Measurements from ENCODE around the gene QSOX2. TPM values are rescaled to one million over a fixed set of nuclear protein-coding genes. Genes with fewer than 3 reads are reported as not detected.

Gene QSOX2
- polyA plus RNA-seq, 2 of the 4 experiments (the other 2 are of a cell fraction) = 22.3 to 30.2 TPM

- Histone ChIP-seq H3K4me2 (no peak overlapping the region), H3K27ac (no peak overlapping the region), H3K4me1 (peaks cover under 1% of the 10 kb centered on the region; the same call in 1 of the 3 replicates), H3K4me3 (no peak overlapping the region), H3K9me3 (no peaks in the 10 kb centered on the region)
- no peak for DNase-seq (ENCODE audit: low read depth in 1 of 2, low spot score in 1 of 2)
- ChIA-PET CTCF (interaction anchor here (0.9 to 1.9 kb wide), 4 partner anchors 9 to 109 kb away, joined by 3 to 7 read pairs (median 4); no protein-coding TSS in a partner anchor), POLR2A (no interaction called here)
- no peak for FAIRE-seq
- 63% methylated on average over 6 of the region's 8 CpGs for WGBS (ENCODE audit: missing lambda C conversion rate)
- TF ChIP-seq NR3C1 (IDR thresholded peaks at IDR 0.05) (no peak), ATOH8 (CRISPR knock-in tag; IDR thresholded peaks at IDR 0.05; ENCODE audit: low read depth) (no peak), MAFK (IDR thresholded peaks at IDR 0.05; ENCODE audit: partially characterized antibody) (no peak), RAD21 (conservative IDR thresholded peaks at IDR 0.05 in 1 of 2, IDR thresholded peaks at IDR 0.05 in 1 of 2) (0 out of 5 replicates have a peak, but pooled peaks of 1 of the 2 experiments have one; percentile 1), BHLHE40 (IDR thresholded peaks at IDR 0.05; ENCODE audit: low read depth, low read length) (no peak), NPAS2 (CRISPR knock-in tag; IDR thresholded peaks at IDR 0.05; ENCODE audit: borderline replicate concordance) (no peak), MAZ (IDR thresholded peaks at IDR 0.05; ENCODE audit: borderline replicate concordance, low read depth, low read length) (no peak)
- ATAC-seq = peak; percentile 28 to 35; a peak in 2 of 6 replicates
Measured at GRCh38 chr9:136174779-136175615, 70.6 kb downstream of the QSOX2 start.

GRCh38 chr9:136173648-136174290 lies 71.8 kb downstream of the QSOX2 start:
- 84% methylated on average over 7 of the region's 14 CpGs for WGBS (ENCODE audit: missing lambda C conversion rate)
- DNase-seq (ENCODE audit: low read depth in 1 of 2, low spot score in 1 of 2) (no peak), FAIRE-seq (no peak), ATAC-seq (no peak)
- CTCF ChIA-PET = interaction anchor here (1.1 kb wide), 1 partner anchor 109 kb away, joined by 3 read pairs; no protein-coding TSS in a partner anchor
- Histone ChIP-seq H3K4me3 (no peak overlapping the region), H3K27ac (no peak overlapping the region), H3K9me3 (no peaks in the 10 kb centered on the region), H3K4me2 (no peak overlapping the region), H3K4me1 (peaks cover 7% of the 10 kb centered on the region; the same call in 1 of the 3 replicates)
- TF ChIP-seq RAD21 (conservative IDR thresholded peaks at IDR 0.05 in 1 of 2, IDR thresholded peaks at IDR 0.05 in 1 of 2) (no peak), HDAC2 (IDR thresholded peaks at IDR 0.05) (no peak), ZNF302 (CRISPR knock-in tag; IDR thresholded peaks at IDR 0.05) (no peak), RFX5 (IDR thresholded peaks at IDR 0.05) (no peak), CBX2 (IDR thresholded peaks at IDR 0.05; ENCODE audit: borderline replicate concordance, low read depth) (no peak), MAX (IDR thresholded peaks at IDR 0.05) (no peak), ZC3H11A (IDR thresholded peaks at IDR 0.05) (no peak), E2F6 (IDR thresholded peaks at IDR 0.05; ENCODE audit: borderline replicate concordance, low read depth) (no peak), TFCP2L1 (CRISPR knock-in tag; IDR thresholded peaks at IDR 0.05) (no peak), HEYL (CRISPR knock-in tag; IDR thresholded peaks at IDR 0.05) (no peak), BHLHE40 (IDR thresholded peaks at IDR 0.05; ENCODE audit: low read depth, low read length) (no peak), GATA3 (IDR thresholded peaks at IDR 0.05; ENCODE audit: borderline replicate concordance) (no peak), CHD4 (IDR thresholded peaks at IDR 0.05; ENCODE audit: borderline replicate concordance) (no peak), FOXS1 (CRISPR knock-in tag; IDR thresholded peaks at IDR 0.05) (no peak), EP300 (IDR thresholded peaks at IDR 0.05) (no peak), BCL3 (IDR thresholded peaks at IDR 0.05) (no peak), USF2 (IDR thresholded peaks at IDR 0.05) (no peak), RCOR1 (IDR thresholded peaks at IDR 0.05; ENCODE audit: low read depth, low read length) (no peak)
- POLR2A ChIA-PET = no interaction called here
